Activated CD4-positive, alpha-beta T cell treated with anti-CD3 and anti-CD28 coated beads, Interleukin-2, Interleukin-4, amounts not matched to agents 100 ng/mL and 50 ng/mL, durations not matched to agents 16 hours and 8 hours (primary cell): ENCODE results near the gene CCDC87.
"Not testable (repeated sequence)": the region's sequence is repeated elsewhere in the genome, so short reads cannot be mapped to it uniquely, and the experiment has no call there.

ENCODE experiments used
- DNase-seq: peaks from one replicate; pipeline ENCODE4 v3.0.0-alpha.2; 2020; ENCODE audit warnings: low spot score

The CCDC87 gene, protein sequence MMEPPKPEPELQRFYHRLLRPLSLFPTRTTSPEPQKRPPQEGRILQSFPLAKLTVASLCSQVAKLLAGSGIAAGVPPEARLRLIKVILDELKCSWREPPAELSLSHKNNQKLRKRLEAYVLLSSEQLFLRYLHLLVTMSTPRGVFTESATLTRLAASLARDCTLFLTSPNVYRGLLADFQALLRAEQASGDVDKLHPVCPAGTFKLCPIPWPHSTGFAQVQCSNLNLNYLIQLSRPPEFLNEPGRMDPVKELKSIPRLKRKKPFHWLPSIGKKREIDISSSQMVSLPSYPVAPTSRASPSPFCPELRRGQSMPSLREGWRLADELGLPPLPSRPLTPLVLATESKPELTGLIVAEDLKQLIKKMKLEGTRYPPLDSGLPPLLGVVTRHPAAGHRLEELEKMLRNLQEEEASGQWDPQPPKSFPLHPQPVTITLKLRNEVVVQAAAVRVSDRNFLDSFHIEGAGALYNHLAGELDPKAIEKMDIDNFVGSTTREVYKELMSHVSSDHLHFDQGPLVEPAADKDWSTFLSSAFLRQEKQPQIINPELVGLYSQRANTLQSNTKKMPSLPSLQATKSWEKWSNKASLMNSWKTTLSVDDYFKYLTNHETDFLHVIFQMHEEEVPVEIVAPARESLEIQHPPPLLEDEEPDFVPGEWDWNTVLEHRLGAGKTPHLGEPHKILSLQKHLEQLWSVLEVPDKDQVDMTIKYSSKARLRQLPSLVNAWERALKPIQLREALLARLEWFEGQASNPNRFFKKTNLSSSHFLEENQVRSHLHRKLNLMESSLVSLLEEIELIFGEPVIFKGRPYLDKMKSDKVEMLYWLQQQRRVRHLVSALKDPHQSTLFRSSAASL

DNA sequence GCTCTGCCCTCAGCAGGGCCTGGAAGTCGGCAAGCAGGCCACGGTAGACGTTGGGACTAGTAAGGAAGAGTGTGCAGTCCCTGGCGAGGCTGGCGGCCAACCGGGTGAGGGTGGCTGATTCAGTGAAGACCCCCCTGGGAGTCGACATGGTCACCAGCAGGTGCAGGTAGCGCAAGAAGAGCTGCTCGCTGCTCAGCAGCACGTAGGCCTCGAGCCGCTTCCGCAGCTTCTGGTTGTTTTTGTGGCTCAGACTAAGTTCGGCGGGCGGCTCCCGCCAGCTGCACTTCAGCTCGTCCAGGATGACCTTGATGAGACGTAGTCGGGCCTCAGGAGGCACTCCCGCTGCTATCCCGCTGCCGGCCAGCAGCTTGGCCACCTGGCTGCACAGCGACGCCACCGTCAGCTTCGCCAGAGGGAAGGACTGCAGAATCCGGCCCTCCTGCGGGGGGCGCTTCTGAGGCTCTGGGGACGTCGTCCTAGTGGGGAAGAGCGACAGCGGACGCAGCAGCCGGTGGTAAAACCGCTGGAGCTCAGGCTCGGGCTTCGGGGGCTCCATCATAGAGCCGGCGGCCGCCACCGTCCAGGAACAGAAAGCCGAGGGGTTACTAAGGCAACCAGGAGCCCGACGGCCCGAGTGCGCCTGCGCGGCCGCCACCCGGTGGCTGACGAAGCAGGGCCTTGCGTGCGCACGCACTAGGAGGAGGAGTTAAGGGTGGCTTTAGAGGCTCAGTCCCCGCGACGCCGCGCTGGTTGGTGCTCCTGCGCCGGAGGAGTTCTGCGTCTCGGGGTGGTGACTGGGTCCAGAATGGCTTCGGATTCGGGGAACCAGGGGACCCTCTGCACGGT is at the start of gene CCDC87, which contains the start of gene CCS:
Gene CCDC87 (minus strand): TSS at position 607 of the 846 bp plus-strand sequence. CDS start 48 bp downstream, at position 559.
Gene CCS (plus strand): TSS at position 729 of the 846 bp plus-strand sequence. CDS start 77 bp downstream, at position 806.
- DNase-seq, result peak; percentile 98

DNA sequence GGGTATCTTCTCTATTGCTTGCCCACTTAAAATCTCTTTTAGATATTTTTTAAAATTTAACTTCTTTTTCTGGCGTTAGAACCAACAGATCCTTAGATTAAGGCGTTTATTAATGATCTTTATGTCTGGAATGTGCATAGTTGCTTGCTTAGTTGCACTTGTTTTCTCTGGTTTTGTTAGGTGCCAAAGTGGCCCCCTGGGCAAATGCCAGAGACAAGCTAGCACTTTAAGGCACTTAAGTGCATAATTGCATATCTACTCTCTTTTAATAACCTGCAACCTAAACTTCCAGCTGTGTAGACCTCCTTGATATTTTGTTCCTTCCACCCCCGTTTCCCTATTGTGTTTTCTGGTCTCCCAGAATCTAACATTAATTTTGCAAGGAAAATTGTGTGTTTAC is 49.0 kb upstream of the CCDC87 start:
- DNase-seq, result no peak

DNA sequence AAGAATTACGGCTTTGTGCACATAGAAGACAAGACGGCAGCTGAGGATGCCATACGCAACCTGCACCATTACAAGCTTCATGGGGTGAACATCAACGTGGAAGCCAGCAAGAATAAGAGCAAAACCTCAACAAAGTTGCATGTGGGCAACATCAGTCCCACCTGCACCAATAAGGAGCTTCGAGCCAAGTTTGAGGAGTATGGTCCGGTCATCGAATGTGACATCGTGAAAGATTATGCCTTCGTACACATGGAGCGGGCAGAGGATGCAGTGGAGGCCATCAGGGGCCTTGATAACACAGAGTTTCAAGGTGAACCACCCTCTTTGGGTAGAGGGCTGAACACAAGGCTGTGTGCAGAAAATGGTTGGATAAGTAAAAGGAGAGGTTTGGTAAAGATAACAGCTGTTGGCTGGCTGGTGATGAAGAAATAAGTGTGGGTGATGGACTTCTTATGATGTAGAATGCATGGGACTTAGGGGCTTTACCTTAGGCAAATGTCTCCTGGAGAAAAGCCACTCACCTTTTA is 47.0 kb upstream of the CCDC87 start:
- not testable (repeated sequence) for DNase-seq

DNA sequence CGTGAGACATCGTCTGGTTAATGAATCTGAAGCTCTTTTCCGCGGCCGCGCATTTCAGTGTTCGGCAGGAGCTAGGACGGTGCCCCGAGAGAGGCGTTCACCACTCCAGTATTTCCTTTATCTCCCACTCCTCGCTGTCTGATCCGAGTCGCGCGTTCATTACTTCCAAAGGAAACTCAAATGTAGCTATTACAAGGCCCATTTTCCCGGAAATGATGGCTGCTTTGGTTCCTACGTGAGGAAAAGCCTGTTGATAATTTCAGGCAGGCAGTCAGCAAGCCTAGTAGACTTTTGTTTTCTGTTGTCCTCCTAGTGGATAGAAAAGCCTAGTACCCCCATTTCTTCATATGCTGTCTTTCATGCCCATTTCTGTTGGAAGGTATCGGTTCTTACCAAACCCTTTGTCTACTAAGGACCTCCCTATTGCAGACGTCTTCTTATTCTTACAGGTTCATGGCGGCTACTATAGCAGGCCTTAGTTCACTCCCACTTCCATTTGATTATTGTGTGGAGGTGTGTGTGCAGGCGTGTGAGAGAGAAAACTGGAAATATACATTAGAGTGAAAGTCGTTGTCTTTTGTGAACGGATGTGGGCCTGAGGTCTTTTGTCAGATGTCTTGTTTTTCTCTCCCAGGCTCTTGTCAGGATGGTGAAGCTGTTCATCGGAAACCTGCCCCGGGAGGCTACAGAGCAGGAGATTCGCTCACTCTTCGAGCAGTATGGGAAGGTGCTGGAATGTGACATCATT is 46.4 kb upstream of the CCDC87 start:
- DNase-seq, result peak; percentile 24

DNA sequence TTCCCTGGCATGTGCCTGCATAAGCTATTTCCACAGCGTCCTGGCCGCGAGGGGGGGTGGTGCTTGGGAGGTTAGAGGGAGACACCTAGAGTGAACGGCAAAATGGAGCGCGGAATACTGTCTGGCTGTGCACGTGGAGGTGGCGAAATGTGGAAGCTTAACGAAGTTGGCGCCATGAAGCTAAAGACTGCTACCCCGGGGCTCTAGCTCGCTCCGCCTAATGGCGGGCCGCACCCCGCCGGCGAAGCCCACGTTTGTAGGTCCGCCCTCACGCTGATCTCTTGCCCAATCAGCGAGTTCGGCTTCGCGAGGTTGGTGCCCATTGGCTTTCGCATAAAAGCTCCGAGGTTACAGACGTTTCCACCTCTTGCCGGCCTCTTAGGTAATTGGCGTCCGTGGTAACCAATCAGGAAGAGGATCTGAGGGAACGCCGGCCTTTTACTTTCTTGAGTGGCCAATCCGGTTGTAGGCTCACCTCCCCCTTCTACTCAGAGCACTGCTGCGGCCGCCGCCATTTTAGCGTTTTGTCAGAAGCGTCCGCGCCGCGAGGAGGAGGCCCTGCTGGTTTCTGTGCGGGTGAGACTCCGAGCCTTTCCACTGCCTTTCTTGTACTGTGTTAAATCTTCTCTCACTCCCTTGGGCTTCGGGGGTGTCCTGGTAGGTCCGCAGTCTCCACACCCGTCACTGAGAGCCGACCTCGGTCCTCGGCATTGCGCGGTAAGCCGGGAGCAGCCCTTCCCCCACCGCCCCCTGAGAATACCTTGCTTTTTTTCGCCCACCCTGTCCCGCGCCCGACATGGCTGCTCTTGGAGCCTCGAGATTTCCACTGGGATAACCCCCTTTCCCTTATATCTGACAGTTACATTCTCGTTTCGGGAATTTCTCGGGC is 45.6 kb upstream of the CCDC87 start, which contains the start of gene RBM4:
Gene RBM4 (plus strand): TSS at position 527 of the 889 bp plus-strand sequence. CDS start 1,009 bp downstream, outside the sequence.
- DNase-seq, result peak; percentile 99

DNA sequence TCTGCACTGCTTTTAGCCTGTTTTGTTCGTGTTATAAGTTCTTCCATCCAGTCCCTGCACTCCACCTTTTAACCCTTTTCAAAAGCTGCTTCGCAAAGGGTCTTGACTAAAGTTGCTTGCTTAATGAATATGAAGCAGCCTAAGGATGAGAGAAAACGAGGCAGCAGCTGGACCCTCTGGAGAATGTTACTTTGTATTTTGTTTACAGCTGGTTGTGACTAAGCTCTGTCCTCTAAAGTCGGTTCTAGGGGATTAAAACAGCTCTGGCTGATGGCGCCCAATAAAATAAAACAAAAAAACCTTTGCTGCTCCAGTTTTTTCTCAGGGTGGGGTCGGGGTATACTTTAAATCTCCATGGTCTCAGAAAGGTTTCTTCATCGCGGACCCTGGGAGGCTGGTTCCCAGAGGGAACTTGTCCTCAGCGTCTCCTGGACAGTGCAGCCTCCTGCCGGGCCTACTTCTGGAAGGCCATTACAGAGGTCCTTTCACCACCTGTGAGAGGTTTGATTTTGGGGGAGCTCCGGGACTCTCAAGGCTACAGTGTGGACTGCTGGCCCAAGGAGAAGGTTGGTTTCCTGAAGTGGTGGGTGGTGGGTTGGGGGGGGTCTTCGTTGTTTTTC is 44.8 kb upstream of the CCDC87 start:
- no peak for DNase-seq

DNA sequence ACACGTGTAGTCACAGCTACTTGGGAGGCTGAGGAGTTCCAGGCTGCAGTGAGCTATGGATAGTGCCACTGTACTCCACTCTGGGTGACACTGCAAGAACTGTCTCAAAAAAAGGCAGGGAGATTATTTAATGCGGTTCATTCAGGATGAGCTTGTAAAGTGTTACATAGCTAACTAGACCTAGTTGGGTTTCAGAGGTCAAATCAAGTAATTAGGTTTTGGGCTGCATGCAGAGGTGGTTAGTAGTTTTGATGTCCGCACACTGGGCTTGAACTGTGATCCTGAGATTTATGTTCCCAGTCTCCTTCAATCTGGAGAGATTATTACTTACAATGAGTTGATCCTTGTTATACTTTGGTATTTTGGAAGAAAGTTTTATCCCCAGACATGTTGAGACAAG is 43.5 kb upstream of the CCDC87 start:
- no peak for DNase-seq

DNA sequence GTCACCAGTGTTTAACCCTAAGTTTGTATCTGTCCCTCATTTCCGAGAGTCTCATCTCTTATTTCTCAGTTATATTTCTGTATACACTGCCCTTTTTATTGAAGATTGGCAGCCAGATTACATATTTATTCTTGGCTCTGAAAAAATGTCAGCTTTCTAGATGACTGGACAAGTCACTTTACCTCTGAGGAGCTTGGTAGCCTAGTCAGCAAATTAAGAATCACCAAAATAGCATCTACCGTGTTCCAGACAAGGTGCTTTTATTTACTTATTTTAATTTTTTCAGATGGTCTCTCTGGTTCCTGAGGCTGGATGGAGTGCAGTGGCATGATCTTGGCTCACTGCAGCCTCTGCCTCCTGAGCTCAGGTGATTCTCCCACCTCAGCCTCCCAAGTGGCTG is 40.1 kb upstream of the CCDC87 start:
- DNase-seq, result no peak

DNA sequence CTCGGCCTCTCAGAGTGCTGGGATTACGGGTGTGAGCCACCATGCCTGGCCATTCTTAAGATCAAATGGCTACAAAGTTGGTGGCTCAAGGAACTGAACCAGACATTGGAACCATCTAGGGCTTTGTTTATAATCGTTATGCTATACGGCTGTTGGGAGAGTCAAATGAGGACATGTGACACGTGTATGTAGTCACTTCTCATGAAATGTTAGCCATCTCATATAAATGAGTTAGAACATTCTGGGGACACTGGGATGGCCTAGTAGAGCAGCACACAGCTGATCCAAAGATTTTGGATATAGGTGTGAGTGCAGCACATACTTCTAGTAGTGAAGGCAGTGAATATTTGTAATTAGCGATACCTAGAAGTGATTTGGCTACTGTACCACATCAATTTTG is 39.0 kb upstream of the CCDC87 start:
- DNase-seq, result no peak

DNA sequence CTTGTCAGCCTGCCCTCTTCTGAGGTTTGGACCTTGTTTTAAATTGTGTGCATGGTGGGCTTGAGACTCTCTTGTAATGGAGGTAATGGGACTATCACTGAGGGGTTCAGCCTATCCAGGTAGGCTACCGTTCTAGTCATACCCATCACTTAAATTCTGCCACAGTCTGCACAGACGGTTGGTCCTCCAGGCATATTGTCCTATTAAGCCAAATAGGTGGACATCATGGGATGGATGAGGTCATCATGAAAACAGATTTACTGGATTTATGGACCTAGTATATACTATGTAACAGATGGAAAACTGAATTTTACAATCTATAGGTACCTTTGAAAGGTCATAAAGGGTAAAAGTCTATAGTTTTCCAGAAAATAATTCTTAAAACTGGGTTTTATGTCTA is 36.5 kb upstream of the CCDC87 start:
- no peak for DNase-seq

DNA sequence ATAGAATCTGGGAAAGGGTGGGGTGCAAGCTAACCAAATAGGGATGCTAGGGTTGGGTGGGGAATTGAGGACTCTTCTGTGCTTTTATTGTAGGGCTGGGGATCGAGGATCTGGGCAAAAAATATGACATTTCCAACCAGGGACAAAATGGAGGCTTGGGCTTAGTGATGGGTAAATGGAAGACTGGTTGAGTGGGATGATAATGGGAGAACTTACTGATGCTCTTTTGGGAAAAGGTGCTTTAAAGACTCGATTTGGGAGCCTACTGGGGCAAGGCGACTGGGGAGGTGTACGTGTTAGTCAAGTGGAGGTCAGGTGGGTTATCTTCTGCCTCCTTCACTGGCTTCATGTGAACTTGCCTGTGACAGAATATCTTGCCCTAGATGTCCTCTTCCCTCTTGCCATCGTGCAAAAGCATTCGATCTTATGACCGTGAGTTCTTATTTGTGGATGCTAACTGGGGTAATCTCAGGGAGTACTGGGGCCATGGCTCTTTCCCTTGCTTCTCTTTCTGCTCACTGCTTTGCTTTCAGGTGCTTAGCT is 35.3 kb upstream of the CCDC87 start:
- DNase-seq, result no peak

DNA sequence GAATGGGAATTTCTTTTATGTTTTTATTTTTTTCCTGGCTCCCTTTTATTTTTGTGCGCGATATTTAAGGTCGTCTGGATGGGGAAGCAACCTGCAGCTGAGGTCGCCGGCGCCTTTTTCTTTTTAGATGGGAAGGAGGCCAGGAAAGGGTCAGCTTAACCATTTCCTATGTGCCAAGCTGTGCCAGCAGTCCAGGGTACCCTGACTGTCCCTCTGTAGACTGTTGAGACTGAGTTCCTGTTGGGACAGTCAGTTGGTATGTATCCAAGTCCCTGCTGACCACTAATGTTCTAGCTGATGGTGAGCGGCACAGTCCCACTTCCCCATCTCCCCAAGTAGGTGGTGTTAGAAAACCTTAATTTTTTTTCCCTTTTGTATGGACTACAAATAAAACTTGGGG is 34.1 kb upstream of the CCDC87 start:
- no peak for DNase-seq

DNA sequence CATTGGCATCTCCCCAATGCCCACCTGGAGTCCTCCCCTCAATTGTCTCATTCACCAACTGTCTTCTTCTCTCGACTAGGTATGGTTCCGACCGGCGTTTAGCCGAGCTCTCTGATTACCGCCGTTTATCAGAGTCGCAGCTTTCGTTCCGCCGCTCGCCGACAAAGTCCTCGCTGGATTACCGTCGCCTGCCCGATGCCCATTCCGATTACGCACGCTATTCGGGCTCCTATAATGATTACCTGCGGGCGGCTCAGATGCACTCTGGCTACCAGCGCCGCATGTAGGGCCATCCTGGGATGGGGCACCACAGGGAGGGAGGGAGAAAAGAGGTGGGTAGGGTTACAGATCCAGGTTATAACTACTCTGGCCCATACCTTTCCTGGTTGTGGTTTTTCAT is 33.5 kb upstream of the CCDC87 start:
- DNase-seq, result no peak

DNA sequence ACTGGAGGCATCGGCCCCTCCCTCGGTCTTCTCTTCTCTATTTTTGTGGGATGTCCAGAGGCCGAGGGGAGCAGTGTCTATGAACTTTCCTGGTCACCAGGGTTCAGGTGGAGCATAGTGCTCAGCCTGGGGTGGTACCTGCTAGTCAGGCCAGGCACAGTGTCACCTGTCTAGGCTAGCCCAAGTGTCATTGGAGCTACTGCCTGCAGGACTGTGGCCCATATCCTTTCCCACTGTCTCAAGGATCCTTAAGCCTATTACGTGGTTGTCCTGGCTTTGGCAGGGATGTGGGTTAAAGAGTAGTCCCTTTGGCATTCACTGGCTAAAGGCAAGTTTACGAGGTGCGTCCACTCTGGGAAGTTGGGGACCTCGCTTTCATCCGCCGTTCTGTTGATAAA is 32.9 kb upstream of the CCDC87 start:
- DNase-seq, result no peak

DNA sequence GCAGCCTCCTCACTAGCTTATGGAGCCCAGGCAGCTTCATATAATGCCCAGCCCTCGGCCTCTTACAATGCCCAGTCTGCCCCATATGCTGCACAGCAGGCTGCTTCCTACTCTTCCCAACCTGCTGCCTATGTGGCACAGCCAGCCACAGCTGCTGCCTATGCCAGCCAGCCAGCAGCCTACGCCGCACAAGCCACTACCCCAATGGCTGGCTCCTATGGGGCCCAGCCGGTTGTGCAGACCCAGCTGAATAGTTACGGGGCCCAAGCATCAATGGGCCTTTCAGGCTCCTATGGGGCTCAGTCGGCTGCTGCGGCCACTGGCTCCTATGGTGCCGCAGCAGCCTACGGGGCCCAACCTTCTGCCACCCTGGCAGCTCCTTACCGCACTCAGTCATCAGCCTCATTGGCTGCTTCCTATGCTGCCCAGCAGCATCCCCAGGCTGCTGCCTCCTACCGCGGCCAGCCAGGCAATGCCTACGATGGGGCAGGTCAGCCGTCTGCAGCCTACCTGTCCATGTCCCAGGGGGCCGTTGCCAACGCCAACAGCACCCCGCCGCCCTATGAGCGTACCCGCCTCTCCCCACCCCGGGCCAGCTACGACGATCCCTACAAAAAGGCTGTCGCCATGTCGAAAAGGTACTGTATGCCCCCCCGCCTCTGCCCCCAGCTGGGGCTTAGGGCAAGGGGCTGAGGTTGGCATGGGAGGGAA is 32.3 kb upstream of the CCDC87 start:
- DNase-seq, result no peak

DNA sequence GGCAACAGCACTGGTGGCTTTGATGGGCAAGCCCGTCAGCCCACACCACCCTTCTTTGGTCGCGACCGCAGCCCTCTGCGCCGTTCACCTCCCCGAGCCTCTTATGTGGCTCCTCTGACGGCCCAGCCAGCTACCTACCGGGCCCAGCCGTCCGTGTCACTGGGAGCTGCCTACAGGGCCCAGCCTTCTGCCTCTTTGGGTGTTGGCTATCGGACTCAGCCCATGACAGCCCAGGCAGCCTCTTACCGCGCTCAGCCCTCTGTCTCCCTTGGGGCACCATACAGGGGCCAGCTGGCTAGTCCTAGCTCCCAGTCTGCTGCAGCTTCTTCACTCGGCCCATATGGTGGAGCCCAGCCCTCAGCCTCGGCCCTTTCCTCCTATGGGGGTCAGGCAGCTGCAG is 31.6 kb upstream of the CCDC87 start:
- DNase-seq, result no peak

DNA sequence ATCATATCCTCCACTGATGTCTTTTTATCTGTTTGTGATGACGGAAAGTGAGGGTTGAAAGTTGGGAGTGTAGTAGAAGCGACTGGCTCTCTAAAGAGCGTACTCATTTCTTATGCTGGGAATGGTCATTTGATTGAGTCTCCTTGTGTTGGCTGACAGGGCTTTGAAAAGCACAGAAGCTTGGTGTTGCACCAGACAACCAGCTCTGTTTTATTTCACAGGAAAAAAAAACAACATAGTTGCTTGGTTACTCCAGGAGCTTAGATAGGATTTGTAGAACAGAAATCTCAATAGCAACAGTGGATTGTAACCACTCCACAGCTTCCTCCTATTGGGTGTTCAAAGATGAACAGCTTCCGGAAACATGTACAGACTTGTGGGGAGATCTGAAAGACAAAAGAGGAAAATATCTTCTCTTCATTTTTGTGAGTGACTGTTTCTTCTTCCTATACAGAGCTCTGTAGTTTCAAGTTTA is 26.3 kb upstream of the CCDC87 start:
- DNase-seq, result peak; percentile 58

DNA sequence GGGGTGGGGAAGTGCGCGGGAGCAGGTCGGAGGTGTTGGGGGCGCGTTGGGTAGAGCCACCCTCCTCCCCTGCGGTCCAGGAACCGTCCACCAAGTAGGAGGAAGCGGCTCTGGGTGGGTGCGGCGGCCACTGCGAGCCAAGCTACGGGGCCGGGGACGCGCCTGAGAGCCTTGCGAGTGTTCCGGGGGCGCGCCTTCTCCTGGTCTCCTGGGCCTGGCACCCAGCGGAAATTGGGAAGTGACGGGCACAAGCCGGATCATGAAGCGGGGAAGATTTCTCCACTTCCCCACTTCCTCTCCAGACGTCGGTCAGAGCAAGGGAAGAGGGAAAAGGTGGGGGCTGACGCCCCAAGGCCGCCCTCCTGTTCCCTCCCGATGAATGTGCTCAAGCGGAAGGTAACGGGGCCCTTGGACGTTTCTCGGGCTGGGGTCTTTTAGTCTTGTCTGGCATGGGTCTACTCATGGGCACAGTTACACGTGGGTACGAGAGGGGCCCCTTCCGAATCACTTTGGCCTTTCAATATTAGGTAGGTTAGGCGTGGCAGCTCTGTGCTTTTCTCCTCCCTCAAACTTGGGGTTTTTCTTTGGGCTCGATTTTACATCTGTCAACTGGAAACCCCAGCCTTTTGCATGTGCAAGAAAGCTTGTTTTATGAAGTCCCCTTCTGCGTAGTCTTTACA is 24.4 kb upstream of the CCDC87 start:
- no peak for DNase-seq
